Fibroblast of lung (primary cell): Measurements from ENCODE around the gene NRP1. TPM values are rescaled to one million over a fixed set of nuclear protein-coding genes. Genes with fewer than 3 reads are reported as not detected.

Experiments
- DNase-seq, 2 donors: peaks; one replicate each; pipeline versions ENCODE4 v3.0.0 to v3.0.0-alpha.2; 2010; ENCODE audit warnings: low read depth in 2 of 2
- H2AFZ ChIP-seq: 2 replicates; pipeline ENCODE4 v1.5.1; 2012; ENCODE audit warnings: low read length, control low read depth, inconsistent platforms
- H3K27ac ChIP-seq: 2 replicates; pipeline ENCODE4 v1.5.1; 2011; ENCODE audit warnings: low read length, control low read depth; ENCODE audit not compliant: insufficient read depth
- H3K27me3 ChIP-seq: 2 replicates; pipeline ENCODE4 v1.5.1; 2011; ENCODE audit warnings: mild to moderate bottlenecking, low read length; ENCODE audit not compliant: control insufficient read depth, insufficient read depth
- H3K36me3 ChIP-seq: 2 replicates; pipeline ENCODE4 v1.5.1; 2011; ENCODE audit warnings: low read length; ENCODE audit not compliant: control insufficient read depth, insufficient read depth
- H3K4me1 ChIP-seq: 2 replicates; pipeline ENCODE4 v1.5.1; 2011; ENCODE audit warnings: low read length; ENCODE audit not compliant: control insufficient read depth, insufficient read depth; ENCODE audit errors: extremely low read depth
- H3K4me2 ChIP-seq: 2 replicates; pipeline ENCODE4 v1.5.1; 2011; ENCODE audit warnings: low read length, control low read depth; ENCODE audit not compliant: insufficient read depth; ENCODE audit errors: extremely low read depth
- H3K4me3 ChIP-seq, 4 experiments: fragments of 200-600 bp in 1 of 4; sonication (generic) in 1 of 4; replicated peaks in 1 of 4; 2 replicates each; pipeline ENCODE4 v1.5.1; 2011 to 2016; ENCODE audit warnings: low read length in 4 of 4, low read depth in 3 of 4, mild to moderate bottlenecking in 3 of 4, control low read depth in 2 of 4, inconsistent platforms in 1 of 4, mixed read lengths in 1 of 4; ENCODE audit not compliant: insufficient read depth in 1 of 4; ENCODE audit errors: control extremely low read depth in 1 of 4
- H3K79me2 ChIP-seq: 2 replicates; pipeline ENCODE4 v1.5.1; 2012; ENCODE audit warnings: mild to moderate bottlenecking, low read length, inconsistent platforms; ENCODE audit not compliant: control insufficient read depth, insufficient read depth
- H3K9ac ChIP-seq: 2 replicates; pipeline ENCODE4 v1.5.1; 2011; ENCODE audit warnings: mild to moderate bottlenecking, low read length, control low read depth; ENCODE audit not compliant: insufficient read depth
- H3K9me3 ChIP-seq: 2 replicates; pipeline ENCODE4 v1.5.1; 2012; ENCODE audit warnings: low read depth, low read length; ENCODE audit not compliant: control insufficient read depth, insufficient read depth
- H4K20me1 ChIP-seq: 2 replicates; pipeline ENCODE4 v1.5.1; 2011; ENCODE audit warnings: low read length; ENCODE audit not compliant: control insufficient read depth, insufficient read depth; ENCODE audit errors: extremely low read depth
- CTCF ChIP-seq, 2 donors: IDR thresholded peaks in 1 of 2; conservative IDR thresholded peaks in 1 of 2; 1 replicate in 1 of 2; 2 replicates in 1 of 2; pipeline ENCODE4 v1.5.1; 2011 to 2012; ENCODE audit warnings: low read length in 2 of 2, control low read depth in 1 of 2, inconsistent platforms in 1 of 2, low read depth in 1 of 2, mild to moderate bottlenecking in 1 of 2
- EZH2 ChIP-seq: IDR thresholded peaks from 2 replicates; pipeline ENCODE4 v1.5.1; 2012; ENCODE audit warnings: low read length, control low read depth, mild to moderate bottlenecking; ENCODE audit errors: missing control alignments
- polyA plus RNA-seq, 2 donors: library from polyadenylated mRNA; depleted of rRNA in 1 of 2; stranded (reverse) in 1 of 2; unstranded in 1 of 2; fragments of >200 nt; gene quantifications; 2 replicates each; pipeline ENCODE4 v1.2.1, GENCODE V29; 2011 to 2012; ENCODE audit warnings: missing spikeins in 1 of 2
- total RNA-seq: library from RNA; depleted of rRNA; stranded (reverse); fragments of >200 nt; gene quantifications from 2 replicates; pipeline ENCODE4 v1.2.1, GENCODE V29; 2014

The NRP1 gene
- total and polyA plus RNA-seq, 2 donors (not counting 1 experiment from before 2014, with no cell fraction given): 187 to 373 TPM

GRCh38 chr10:33306126-33306525 is 28.3 kb downstream of the NRP1 start:
- Histone ChIP-seq H3K9me3 (no peaks in the 10 kb centered on the region), H2AFZ (no peak overlapping the region), H3K27ac (peak overlapping the region; percentile 8), H3K4me1 (peaks cover 19% of the 10 kb centered on the region), H3K36me3 (no peaks in the 10 kb centered on the region), H3K4me2 (no peak overlapping the region), H3K27me3 (no peaks in the 10 kb centered on the region), H3K4me3 (no peak overlapping the region), H4K20me1 (peaks cover 2% of the 10 kb centered on the region), H3K79me2 (peaks cover 88% of the 10 kb centered on the region), H3K9ac (no peak overlapping the region)
- DNase-seq: peak; percentile 65 to 79
- TF ChIP-seq EZH2 (no peak), CTCF (conservative IDR thresholded peaks at IDR 0.05 in 1 of 2, IDR thresholded peaks at IDR 0.05 in 1 of 2; ENCODE audit: low read depth in 1 of 2, low read length in 2 of 2) (no peak)

- no peak overlapping the region for H3K27ac ChIP-seq
- no peaks in the 10 kb centered on the region for H3K27me3 ChIP-seq
- no peak overlapping the region for H2AFZ ChIP-seq
- no peak overlapping the region for H3K4me3 ChIP-seq
- no peak for DNase-seq
- peaks cover 92% of the 10 kb centered on the region for H3K79me2 ChIP-seq
- no peaks in the 10 kb centered on the region for H3K36me3 ChIP-seq
- H3K9me3 ChIP-seq: no peaks in the 10 kb centered on the region
- peaks cover 19% of the 10 kb centered on the region for H3K4me1 ChIP-seq
- no peak overlapping the region for H3K4me2 ChIP-seq
- H3K9ac ChIP-seq: no peak overlapping the region
- no peak for TF ChIP-seq CTCF (conservative IDR thresholded peaks at IDR 0.05 in 1 of 2, IDR thresholded peaks at IDR 0.05 in 1 of 2; ENCODE audit: low read depth in 1 of 2, low read length in 2 of 2)
- peaks cover 2% of the 10 kb centered on the region for H4K20me1 ChIP-seq
These were observed 29.8 kb downstream of the NRP1 start for GRCh38 chr10:33304423-33305225.

- peaks cover 2% of the 10 kb centered on the region for H4K20me1 ChIP-seq
- H3K4me1 ChIP-seq: peaks cover 19% of the 10 kb centered on the region
- no peak overlapping the region for H2AFZ ChIP-seq
- TF ChIP-seq CTCF (conservative IDR thresholded peaks at IDR 0.05 in 1 of 2, IDR thresholded peaks at IDR 0.05 in 1 of 2; ENCODE audit: low read depth in 1 of 2, low read length in 2 of 2) (no peak), EZH2 (no peak)
- H3K9me3 ChIP-seq: no peaks in the 10 kb centered on the region
- H3K4me3 ChIP-seq: no peak overlapping the region
- H3K4me2 ChIP-seq: no peak overlapping the region
- H3K9ac ChIP-seq: no peak overlapping the region
- DNase-seq: no peak
- H3K27ac ChIP-seq: no peak overlapping the region
- H3K27me3 ChIP-seq: no peaks in the 10 kb centered on the region
- no peaks in the 10 kb centered on the region for H3K36me3 ChIP-seq
- peaks cover 92% of the 10 kb centered on the region for H3K79me2 ChIP-seq
These were observed 30.5 kb downstream of the NRP1 start for GRCh38 chr10:33303988-33304387.
